Neuronal stem cell (in vitro differentiated cells): ENCODE data around the gene PLA2G4A.

Source experiments
- DNase-seq: peaks from one replicate; pipeline ENCODE4 v3.0.0-alpha.2; 2013; ENCODE audit warnings: low spot score
- H2AFZ ChIP-seq: one replicate; pipeline ENCODE4 v1.6.1; 2013; ENCODE audit warnings: mild to moderate bottlenecking, low read length, inconsistent platforms
- H2AK5ac ChIP-seq: 2 replicates; pipeline ENCODE4 v1.6.1; 2013; ENCODE audit warnings: low read depth, mild to moderate bottlenecking, inconsistent platforms, low read length, moderate library complexity, mixed read lengths
- H2BK120ac ChIP-seq: 2 replicates; pipeline ENCODE4 v1.6.1; 2013; ENCODE audit warnings: low read depth, mild to moderate bottlenecking, inconsistent platforms, low read length, moderate library complexity, mixed read lengths
- H2BK12ac ChIP-seq: one replicate; pipeline ENCODE4 v1.6.1; 2013; ENCODE audit warnings: low read length, inconsistent platforms
- H2BK15ac ChIP-seq: 2 replicates; pipeline ENCODE4 v1.6.1; 2013; ENCODE audit warnings: mild to moderate bottlenecking, low read length, inconsistent platforms, mixed read lengths
- H2BK5ac ChIP-seq: one replicate; pipeline ENCODE4 v1.6.1; 2013; ENCODE audit warnings: inconsistent platforms, mild to moderate bottlenecking, low read length, moderate library complexity
- H3K14ac ChIP-seq: one replicate; pipeline ENCODE4 v1.6.1; 2013; ENCODE audit warnings: low read length, inconsistent platforms
- H3K18ac ChIP-seq: 2 replicates; pipeline ENCODE4 v1.6.1; 2013; ENCODE audit warnings: low read length, inconsistent platforms
- H3K23ac ChIP-seq: 2 replicates; pipeline ENCODE4 v1.6.1; 2013; ENCODE audit warnings: low read depth, mild to moderate bottlenecking, mixed read lengths, low read length, inconsistent platforms; ENCODE audit not compliant: poor library complexity
- H3K27ac ChIP-seq: replicated peaks from 3 replicates; pipeline ENCODE4 v1.5.1; 2013; ENCODE audit warnings: low read length, inconsistent platforms
- H3K27me3 ChIP-seq, 3 experiments: 2 replicates each; pipeline ENCODE4 v1.6.1; 2013; ENCODE audit warnings: low read length in 3 of 3, mild to moderate bottlenecking in 2 of 3, inconsistent platforms in 1 of 3, low read depth in 1 of 3, mixed read lengths in 1 of 3, moderate library complexity in 1 of 3; ENCODE audit not compliant: control insufficient read depth in 3 of 3, insufficient read depth in 3 of 3
- H3K36me3 ChIP-seq, 2 donors: replicated peaks in 1 of 2; 2 replicates each; pipeline ENCODE4 v1.6.1; 2013; ENCODE audit warnings: low read length in 2 of 2; ENCODE audit not compliant: control insufficient read depth in 2 of 2, insufficient read depth in 2 of 2
- H3K4ac ChIP-seq: 2 replicates; pipeline ENCODE4 v1.6.1; 2013; ENCODE audit warnings: inconsistent platforms, mild to moderate bottlenecking, low read length, moderate library complexity
- H3K4me1 ChIP-seq, 2 donors: 1 replicate in 1 of 2; 2 replicates in 1 of 2; pipeline ENCODE4 v1.6.1; 2013; ENCODE audit warnings: low read length in 2 of 2, low read depth in 1 of 2; ENCODE audit not compliant: control insufficient read depth in 2 of 2, insufficient read depth in 1 of 2
- H3K4me2 ChIP-seq: one replicate; pipeline ENCODE4 v1.6.1; 2013; ENCODE audit warnings: mild to moderate bottlenecking, low read length, inconsistent platforms; ENCODE audit not compliant: insufficient read depth, poor library complexity, severe bottlenecking
- H3K4me3 ChIP-seq, 2 donors: 2 replicates each; pipeline ENCODE4 v1.5.1; 2013; ENCODE audit warnings: low read length in 2 of 2, mild to moderate bottlenecking in 2 of 2, inconsistent platforms in 1 of 2, moderate library complexity in 1 of 2
- H3K79me1 ChIP-seq: one replicate; pipeline ENCODE4 v1.6.1; 2013; ENCODE audit warnings: low read depth, mild to moderate bottlenecking, inconsistent platforms, low read length, moderate library complexity
- H3K9ac ChIP-seq: one replicate; pipeline ENCODE4 v1.6.1; 2013; ENCODE audit warnings: mild to moderate bottlenecking, low read depth, low read length, inconsistent platforms; ENCODE audit not compliant: poor library complexity
- H3K9me3 ChIP-seq, 2 donors: replicated peaks in 1 of 2; 2 replicates each; pipeline versions ENCODE3 to v1.6.1; 2013; ENCODE audit warnings: low read length in 2 of 2, mild to moderate bottlenecking in 2 of 2, inconsistent platforms in 1 of 2, low read depth in 1 of 2, mixed read lengths in 1 of 2, moderate library complexity in 1 of 2; ENCODE audit not compliant: control insufficient read depth in 2 of 2, insufficient read depth in 1 of 2
- H4K8ac ChIP-seq: one replicate; pipeline ENCODE4 v1.6.1; 2013; ENCODE audit warnings: low read depth, mild to moderate bottlenecking, inconsistent platforms, low read length, moderate library complexity
- H4K91ac ChIP-seq: one replicate; pipeline ENCODE4 v1.6.1; 2013; ENCODE audit warnings: low read length, low read depth, mild to moderate bottlenecking, inconsistent platforms; ENCODE audit not compliant: poor library complexity
- WGBS, 2 donors: extraction: QIAGEN DNeasy Blood & Tissue Kit; methylation state at CpG; one replicate each; pipeline ENCODE4 v1.1.7; 2013; ENCODE audit warnings: missing lambda C conversion rate in 2 of 2, mixed read lengths in 1 of 2; ENCODE audit not compliant: insufficient read length in 2 of 2, insufficient replicate concordance in 1 of 2; ENCODE audit errors: extremely low coverage in 2 of 2; 5-methylcytosine and 5-hydroxymethylcytosine counted together

PLA2G4A gene

GRCh38 chr1:186960861-186961260 lies 132.1 kb downstream of the PLA2G4A start:
- Histone ChIP-seq H2BK5ac (no peak overlapping the region), H3K4me3 (no peak overlapping the region), H3K14ac (no peak overlapping the region), H4K8ac (no peak overlapping the region), H3K36me3 (no peaks in the 10 kb centered on the region), H2AFZ (no peak overlapping the region), H3K23ac (no peak overlapping the region), H3K4me1 (no peaks in the 10 kb centered on the region), H3K9me3 (no peaks in the 10 kb centered on the region), H3K79me1 (no peaks in the 10 kb centered on the region), H3K4ac (no peak overlapping the region), H3K27me3 (no peaks in the 10 kb centered on the region), H3K27ac (no peak overlapping the region), H3K18ac (no peak overlapping the region), H2AK5ac (no peak overlapping the region), H3K4me2 (no peak overlapping the region), H2BK15ac (no peak overlapping the region), H3K9ac (no peak overlapping the region), H2BK120ac (no peak overlapping the region), H2BK12ac (no peak overlapping the region), H4K91ac (no peak overlapping the region)
- no peak for DNase-seq
- no CpG with 5 or more reads among the region's 1 CpG for WGBS, 2 donors

DNA sequence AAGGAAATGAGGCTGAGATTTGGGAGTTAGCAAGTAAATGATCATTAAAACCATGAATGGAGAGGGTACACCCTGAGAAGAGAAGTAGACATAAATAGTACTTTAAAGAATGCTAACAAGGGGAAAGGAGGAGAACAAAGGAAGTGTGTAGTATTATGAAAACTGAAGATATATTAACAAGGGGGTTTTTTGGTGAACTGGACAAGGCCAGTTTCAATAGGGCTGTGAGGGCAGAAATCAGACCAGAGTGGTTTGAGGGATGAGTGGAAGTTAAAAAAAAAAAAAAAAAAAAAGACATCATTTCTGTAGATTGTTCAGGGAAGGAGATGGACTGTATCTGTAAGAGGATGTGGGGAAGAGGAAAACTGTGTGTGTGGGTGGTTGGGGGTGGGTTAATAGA lies 137.1 kb downstream of the PLA2G4A start:
- no peaks in the 10 kb centered on the region for H3K36me3 ChIP-seq
- H3K4me2 ChIP-seq = no peak overlapping the region
- H4K91ac ChIP-seq = no peak overlapping the region
- H3K27me3 ChIP-seq = no peaks in the 10 kb centered on the region
- no peak overlapping the region for H3K14ac ChIP-seq
- no peaks in the 10 kb centered on the region for H3K9me3 ChIP-seq
- no peak overlapping the region for H3K27ac ChIP-seq
- no peak overlapping the region for H3K18ac ChIP-seq
- no peak overlapping the region for H3K23ac ChIP-seq
- no peak overlapping the region for H2AFZ ChIP-seq
- no peak overlapping the region for H3K4ac ChIP-seq
- no peak overlapping the region for H2BK12ac ChIP-seq
- H2AK5ac ChIP-seq = no peak overlapping the region
- DNase-seq = no peak
- no peaks in the 10 kb centered on the region for H3K79me1 ChIP-seq
- no peak overlapping the region for H2BK15ac ChIP-seq
- no peak overlapping the region for H2BK120ac ChIP-seq
- H3K4me1 ChIP-seq = no peaks in the 10 kb centered on the region
- H3K4me3 ChIP-seq = no peak overlapping the region
- no peak overlapping the region for H4K8ac ChIP-seq
- H2BK5ac ChIP-seq = no peak overlapping the region
- H3K9ac ChIP-seq = no peak overlapping the region

DNA sequence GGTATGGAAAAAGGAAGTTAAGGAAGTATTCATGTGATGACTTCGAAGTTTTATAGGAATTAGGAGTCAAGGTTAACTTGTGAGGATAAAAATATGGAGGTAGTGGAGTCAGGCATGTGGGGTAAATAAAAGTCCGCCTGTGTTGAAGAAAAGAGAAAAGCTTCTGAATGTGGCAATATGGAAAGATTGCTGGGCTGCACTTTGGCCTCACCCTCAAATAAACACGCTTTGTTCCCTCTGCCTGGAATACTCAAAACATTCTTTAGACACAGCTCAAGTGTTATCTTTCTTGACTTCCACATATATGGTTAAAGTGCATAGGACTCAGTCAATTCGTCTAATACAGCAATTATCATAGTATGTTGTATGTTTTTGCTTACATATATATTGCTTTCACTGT lies 137.7 kb downstream of the PLA2G4A start:
- Histone ChIP-seq H4K91ac (no peak overlapping the region), H2AFZ (no peak overlapping the region), H3K27ac (no peak overlapping the region), H3K79me1 (no peaks in the 10 kb centered on the region), H3K18ac (no peak overlapping the region), H3K9me3 (no peaks in the 10 kb centered on the region), H3K4me3 (no peak overlapping the region), H2AK5ac (no peak overlapping the region), H2BK12ac (no peak overlapping the region), H3K27me3 (no peaks in the 10 kb centered on the region), H3K14ac (no peak overlapping the region), H3K36me3 (no peaks in the 10 kb centered on the region), H3K4me2 (no peak overlapping the region), H3K4me1 (no peaks in the 10 kb centered on the region), H3K23ac (no peak overlapping the region), H2BK120ac (no peak overlapping the region), H2BK15ac (no peak overlapping the region), H3K4ac (no peak overlapping the region), H3K9ac (no peak overlapping the region), H2BK5ac (no peak overlapping the region), H4K8ac (no peak overlapping the region)
- no CpG with 5 or more reads among the region's 4 CpGs for WGBS, 2 donors
- no peak for DNase-seq

DNA sequence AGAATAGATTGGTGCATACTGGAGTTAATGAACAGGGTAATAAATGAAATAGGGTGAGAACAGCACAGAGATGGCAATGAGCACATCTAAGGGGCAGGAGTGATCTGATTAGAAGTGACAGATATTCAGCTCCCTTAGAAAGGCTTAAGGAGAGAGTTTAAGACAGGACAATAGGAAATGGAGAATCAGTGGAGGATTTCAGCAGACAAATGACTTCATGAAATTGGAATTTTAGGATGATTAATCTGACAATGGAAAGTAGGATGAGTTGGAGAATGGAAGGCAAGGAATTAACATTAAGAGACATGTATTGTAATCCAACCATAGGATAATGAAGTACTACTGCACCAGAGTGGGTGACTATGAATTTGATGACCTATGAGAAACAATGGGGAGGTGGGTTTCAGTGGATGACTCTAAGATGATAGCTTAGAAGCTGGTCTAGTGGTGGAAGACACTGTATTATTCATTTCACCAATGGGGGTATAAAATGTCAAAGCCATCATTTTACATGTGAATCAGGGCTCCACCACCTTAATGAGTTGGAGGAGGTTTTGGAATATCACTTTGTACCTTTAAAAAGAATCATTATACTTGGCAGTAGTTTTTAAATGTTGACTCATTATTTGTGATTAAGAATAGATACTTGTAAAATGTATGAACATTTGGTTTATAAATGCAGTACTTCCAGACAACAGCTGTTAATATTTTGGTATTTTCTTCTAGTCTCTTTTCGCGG lies 139.1 kb downstream of the PLA2G4A start:
- Histone ChIP-seq H3K36me3 (no peaks in the 10 kb centered on the region), H3K9ac (no peak overlapping the region), H2BK15ac (no peak overlapping the region), H4K91ac (no peak overlapping the region), H3K23ac (no peak overlapping the region), H4K8ac (no peak overlapping the region), H3K14ac (no peak overlapping the region), H2AK5ac (no peak overlapping the region), H2BK120ac (no peak overlapping the region), H3K4me3 (no peak overlapping the region), H3K79me1 (no peaks in the 10 kb centered on the region), H3K27ac (no peak overlapping the region), H2BK5ac (no peak overlapping the region), H3K4ac (no peak overlapping the region), H3K9me3 (no peaks in the 10 kb centered on the region), H2AFZ (no peak overlapping the region), H3K27me3 (no peaks in the 10 kb centered on the region), H3K4me1 (no peaks in the 10 kb centered on the region), H3K18ac (no peak overlapping the region), H2BK12ac (no peak overlapping the region), H3K4me2 (no peak overlapping the region)
- WGBS, 2 donors = no CpG with 5 or more reads among the region's 2 CpGs
- peak; percentile 31 for DNase-seq
